Nephron (organoid): ENCODE data around the gene MYH8.
A peak's percentile ranks its signal among the peaks of the same experiment; 100 is the strongest.

Source experiments
- H3K27ac Mint-ChIP-seq, 3 experiments: 2 replicates each; pipeline ENCODE4 v1.8.0; 2020; ENCODE audit warnings: mixed read lengths in 3 of 3, mild to moderate bottlenecking in 2 of 3, moderate library complexity in 1 of 3
- H3K27me3 Mint-ChIP-seq: 2 replicates; pipeline ENCODE4 v1.8.0; 2021; ENCODE audit warnings: low read depth, mild to moderate bottlenecking, moderate library complexity, mixed read lengths
- H3K36me3 Mint-ChIP-seq: 2 replicates; pipeline ENCODE4 v1.8.0; 2020; ENCODE audit warnings: low read depth, mixed read lengths
- H3K4me1 Mint-ChIP-seq: 2 replicates; pipeline ENCODE4 v1.8.0; 2020; ENCODE audit warnings: mixed read lengths
- H3K4me3 Mint-ChIP-seq, 3 experiments: 2 replicates each; pipeline ENCODE4 v1.8.0; 2020; ENCODE audit warnings: mild to moderate bottlenecking in 3 of 3, mixed read lengths in 3 of 3, moderate library complexity in 2 of 3
- H3K9me3 Mint-ChIP-seq: 2 replicates; pipeline ENCODE4 v1.8.0; 2020; ENCODE audit warnings: mixed read lengths
- CTCF ChIP-seq, 3 experiments: fragments of 200-600 bp; sonication (generic); IDR thresholded peaks; one replicate each; pipeline ENCODE4 v1.5.0; 2021; ENCODE audit warnings: antibody characterized with exemption in 3 of 3; ENCODE audit not compliant: unreplicated experiment in 3 of 3

MYH8 gene

GRCh38 chr17:10447026-10447931 lies 25.5 kb upstream of the MYH8 start:
- Mint-ChIP-seq H3K9me3 (no peaks in the 10 kb centered on the region), H3K27me3 (no peaks in the 10 kb centered on the region), H3K4me1 (peaks cover 13% of the 10 kb centered on the region), H3K36me3 (no peaks in the 10 kb centered on the region), H3K27ac (peak overlapping the region in 2 of 3 experiments; percentile 1 to 3), H3K4me3 (no peak overlapping the region)
- no peak for TF ChIP-seq CTCF (IDR thresholded peaks at IDR 0.05; ENCODE audit: unreplicated experiment in 3 of 3)

- no peak for TF ChIP-seq CTCF (IDR thresholded peaks at IDR 0.05; ENCODE audit: unreplicated experiment in 3 of 3)
- peaks cover 4% of the 10 kb centered on the region for H3K27me3 Mint-ChIP-seq
- H3K36me3 Mint-ChIP-seq: no peaks in the 10 kb centered on the region
- H3K4me1 Mint-ChIP-seq: no peaks in the 10 kb centered on the region
- H3K27ac Mint-ChIP-seq: no peak overlapping the region
- peaks cover 24% of the 10 kb centered on the region for H3K9me3 Mint-ChIP-seq
- no peak overlapping the region for H3K4me3 Mint-ChIP-seq
These were observed 18.1 kb upstream of the MYH8 start for GRCh38 chr17:10439816-10440215.

- H3K4me1 Mint-ChIP-seq: no peaks in the 10 kb centered on the region
- no peak overlapping the region for H3K27ac Mint-ChIP-seq
- peaks cover 4% of the 10 kb centered on the region for H3K27me3 Mint-ChIP-seq
- H3K9me3 Mint-ChIP-seq: peaks cover 48% of the 10 kb centered on the region
- H3K36me3 Mint-ChIP-seq: no peaks in the 10 kb centered on the region
- H3K4me3 Mint-ChIP-seq: no peak overlapping the region
- TF ChIP-seq CTCF (IDR thresholded peaks at IDR 0.05; ENCODE audit: unreplicated experiment in 3 of 3): no peak
These were observed 13.3 kb upstream of the MYH8 start for GRCh38 chr17:10435096-10435495.

- no peak for TF ChIP-seq CTCF (IDR thresholded peaks at IDR 0.05; ENCODE audit: unreplicated experiment in 3 of 3)
- H3K4me3 Mint-ChIP-seq: no peak overlapping the region
- no peaks in the 10 kb centered on the region for H3K36me3 Mint-ChIP-seq
- no peaks in the 10 kb centered on the region for H3K27me3 Mint-ChIP-seq
- H3K27ac Mint-ChIP-seq: peak overlapping the region; percentile 21 to 39 (median 38)
- peaks cover 18% of the 10 kb centered on the region for H3K4me1 Mint-ChIP-seq
- H3K9me3 Mint-ChIP-seq: peaks cover 24% of the 10 kb centered on the region
These were observed 7.8 kb upstream of the MYH8 start for GRCh38 chr17:10429421-10430045.

GRCh38 chr17:10428781-10429180 lies 7.0 kb upstream of the MYH8 start:
- peaks cover 20% of the 10 kb centered on the region for H3K9me3 Mint-ChIP-seq
- H3K27me3 Mint-ChIP-seq: no peaks in the 10 kb centered on the region
- TF ChIP-seq CTCF (IDR thresholded peaks at IDR 0.05; ENCODE audit: unreplicated experiment in 3 of 3): no peak
- H3K36me3 Mint-ChIP-seq: no peaks in the 10 kb centered on the region
- H3K4me1 Mint-ChIP-seq: peaks cover 18% of the 10 kb centered on the region
- peak overlapping the region in 1 of 3 experiments; percentile 38 for H3K27ac Mint-ChIP-seq
- H3K4me3 Mint-ChIP-seq: no peak overlapping the region
